GM12872 (cell line): Measurements from ENCODE around the gene LPIN1.

Experiments used
- CTCF ChIP-seq: IDR thresholded peaks from 3 replicates; pipeline ENCODE4 v1.5.1; 2011; ENCODE audit warnings: low read depth, mild to moderate bottlenecking, low read length, moderate library complexity; ENCODE audit not compliant: insufficient read depth

The LPIN1 gene

GRCh38 chr2:11850082-11850481 is 103.7 kb downstream of the LPIN1 start:
- TF ChIP-seq CTCF: no peak

GRCh38 chr2:11852526-11853196 is 106.2 kb downstream of the LPIN1 start:
- no peak for TF ChIP-seq CTCF

- TF ChIP-seq CTCF: no peak
Observed at GRCh38 chr2:11853197-11853588, 106.8 kb downstream of the LPIN1 start.

- TF ChIP-seq CTCF: no peak
Observed at GRCh38 chr2:11855064-11855760, 108.8 kb downstream of the LPIN1 start.

- TF ChIP-seq CTCF: no peak
Observed at GRCh38 chr2:11856095-11856494, 109.7 kb downstream of the LPIN1 start.

GRCh38 chr2:11858883-11859282 is 112.5 kb downstream of the LPIN1 start:
- TF ChIP-seq CTCF: no peak

GRCh38 chr2:11861044-11861443 is 114.6 kb downstream of the LPIN1 start:
- TF ChIP-seq CTCF: no peak
